Heart left ventricle (tissue), 16 donors: ENCODE data around the gene TALDO1. TPM values are rescaled to one million over a fixed set of nuclear protein-coding genes. Genes with fewer than 3 reads are reported as not detected.

ENCODE experiments used
- ATAC-seq, 4 donors: fragments of 200-7000 bp; cut with Tn5 transposase; one replicate each; pipeline ENCODE4 v1.9.1; 2020 to 2022; ENCODE audit warnings: moderate library complexity in 4 of 4, mild to moderate bottlenecking in 3 of 4, moderate number of reproducible peaks in 1 of 4
- DNase-seq, 5 donors: peaks; one replicate each; pipeline ENCODE4 v3.0.0-alpha.2; 2020
- H3K27ac ChIP-seq, 12 donors: fragments of 200-600 bp; sonication (generic) in 4 of 12; one replicate each; pipeline versions ENCODE4 v1.5.0 to v1.8.0; 2016 to 2022; ENCODE audit warnings: mild to moderate bottlenecking in 2 of 12
- H3K27me3 ChIP-seq, 9 donors: fragments of 200-600 bp; sonication (generic) in 2 of 9; one replicate each; pipeline versions ENCODE4 v1.5.1 to v1.8.0; 2016 to 2022; ENCODE audit warnings: mild to moderate bottlenecking in 3 of 9
- H3K36me3 ChIP-seq, 9 donors: fragments of 200-600 bp; sonication (generic) in 2 of 9; one replicate each; pipeline versions ENCODE4 v1.5.0 to v1.8.0; 2018 to 2022; ENCODE audit warnings: mild to moderate bottlenecking in 2 of 9
- H3K4me1 ChIP-seq, 12 donors: fragments of 200-600 bp; sonication (generic) in 4 of 12; one replicate each; pipeline versions ENCODE4 v1.5.0 to v1.8.0; 2016 to 2022; ENCODE audit warnings: mild to moderate bottlenecking in 3 of 12
- H3K4me3 ChIP-seq, 12 donors: fragments of 200-600 bp; sonication (generic) in 4 of 12; one replicate each; pipeline versions ENCODE4 v1.5.0 to v1.8.0; 2017 to 2022; ENCODE audit warnings: mild to moderate bottlenecking in 9 of 12, moderate library complexity in 4 of 12
- H3K9me3 ChIP-seq, 12 donors: fragments of 200-600 bp; sonication (generic) in 4 of 12; one replicate each; pipeline versions ENCODE4 v1.5.0 to v1.8.0; 2016 to 2022; ENCODE audit warnings: mild to moderate bottlenecking in 1 of 12
- CTCF ChIP-seq, 12 donors: fragments of 200-600 bp; sonication (generic) in 4 of 12; IDR thresholded peaks; one replicate each; pipeline versions ENCODE4 v1.5.0 to v1.8.0; 2018 to 2022; ENCODE audit warnings: antibody characterized with exemption in 12 of 12, mild to moderate bottlenecking in 5 of 12
- POLR2A ChIP-seq, 2 donors: fragments of 450-650 bp; IDR thresholded peaks; one replicate each; pipeline ENCODE4 v1.6.1; 2017; ENCODE audit warnings: antibody characterized with exemption in 2 of 2, mild to moderate bottlenecking in 2 of 2, moderate library complexity in 2 of 2
- WGBS, 4 donors: extraction: QIAGEN DNeasy Blood & Tissue Kit in 2 of 4; methylation state at CpG; one replicate each; pipeline versions ENCODE4 v1.1.5 to v1.1.7; 2013 to 2018; 5-methylcytosine and 5-hydroxymethylcytosine counted together
- intact Hi-C, 10 donors: fragments of 100-400 bp; cut with DNase I; formaldehyde crosslinking; loops; one replicate each; pipeline versions ENCODE4 v1.11.1 to v1.14.2; 2022
- polyA plus RNA-seq, 2 donors: library from polyadenylated mRNA; stranded (reverse); fragments of 200-250 nt; gene quantifications; one replicate each; pipeline ENCODE4 v1.2.3, GENCODE V29; 2013
- total RNA-seq, 9 donors: library from RNA; depleted of rRNA in 2 of 9; stranded (reverse); fragments of >200 nt in 2 of 9; fragmentation: NEBNext Ultra II Directional in 3 of 9; extraction: Animal tissue kit (Norgen Biotek cat#: 25700) in 3 of 9; gene quantifications; one replicate each; pipeline versions ENCODE4 v1.1.0 to v1.2.4, GENCODE V29; 2016 to 2023
- donor health status: ischemic (EF 13 %, LVEDD 7.1; RV severe dilation, severe dysfunction).
- donor health status: healthy with polysubstance abuse.
- donor health status: DM: no; HTN: yes; CAD: no.
- donor health status: DM: no; HTN: no; CAD: no.
- donor health status: ischemic (EF 25% LVEDD 6.9; RV normal size, moderate dysfunction).
- donor health status: ischemic (EF 25% LVEDD 5.7; RV mildly dilated, moderate dysfunction).
- donor health status: healthy.
- donor health status: DM: yes; HTN: yes; CAD: no.
- donor health status: ischemic (EF 35%, LVEDD 5.7; RV mildly dilated, moderate dysfunction).
- donor health status: nonischemic (EF 11% LVEDD 7.7; RV severe dilation, severe dysfunction).
- donor health status: DM: yes; HTN: yes; CAD: no.
- donor health status: PGD.
- donor health status: ischemic (EF 29% LVEDD 5.4; RV normal size, mild dysfunction).
- donor health status: nonischemic (EF 23%, LVEDD 6.1; RV moderate dilation, normal function).

TALDO1 gene
- total and polyA plus RNA-seq, 11 donors = 66.9 to 145 (median 105) TPM

GRCh38 chr11:709109-709997, 37.9 kb upstream of the TALDO1 start:
- TF ChIP-seq POLR2A (IDR thresholded peaks at IDR 0.05) = no peak
- H3K27me3 ChIP-seq = peaks cover 0 to 62% (median 18%) of the 10 kb centered on the region in 9 donors
- DNase-seq = peak in 1 of 5 donors; percentile 58
- peaks cover 0 to 38% (median 15%) of the 10 kb centered on the region in 12 donors for H3K4me1 ChIP-seq
- no peak for ATAC-seq
- no peak overlapping the region for H3K4me3 ChIP-seq
- WGBS, 4 donors = 67 to 75% (median 70%) methylated on average over 17 to 27 of the region's 27 CpGs
- H3K27ac ChIP-seq = no peak overlapping the region
- H3K36me3 ChIP-seq = peaks cover 0 to 4% (median 0%) of the 10 kb centered on the region in 9 donors
- intact Hi-C loops = no loop called here
- H3K9me3 ChIP-seq = no peaks in the 10 kb centered on the region

GRCh38 chr11:714436-714835, 32.8 kb upstream of the TALDO1 start:
- Histone ChIP-seq H3K4me3 (no peak overlapping the region), H3K4me1 (peaks cover 0 to 8% (median 0%) of the 10 kb centered on the region in 12 donors), H3K9me3 (peaks cover 0 to 8% (median 0%) of the 10 kb centered on the region in 12 donors), H3K27ac (no peak overlapping the region), H3K36me3 (no peaks in the 10 kb centered on the region), H3K27me3 (peaks cover 0 to 31% (median 4%) of the 10 kb centered on the region in 9 donors)
- 93 to 98% (median 96%) methylated on average over 6 of the region's 6 CpGs for WGBS, 4 donors
- ATAC-seq (no peak), DNase-seq (no peak)
- TF ChIP-seq POLR2A (IDR thresholded peaks at IDR 0.05) (no peak), CTCF (IDR thresholded peaks at IDR 0.05) (no peak)
- intact Hi-C loops = no loop called here

GRCh38 chr11:719214-720016, 27.8 kb upstream of the TALDO1 start:
- DNase-seq (peak in 2 of 5 donors; percentile 20 to 37), ATAC-seq (no peak)
- H3K9me3 ChIP-seq = peaks cover 0 to 8% (median 0%) of the 10 kb centered on the region in 12 donors
- peaks cover 0 to 18% (median 6%) of the 10 kb centered on the region in 12 donors for H3K4me1 ChIP-seq
- WGBS, 4 donors = 80 to 84% (median 81%) methylated on average over 30 to 34 of the region's 34 CpGs
- no peak overlapping the region for H3K4me3 ChIP-seq
- H3K27ac ChIP-seq = no peak overlapping the region
- peaks cover 19 to 49% (median 37%) of the 10 kb centered on the region in 9 donors for H3K27me3 ChIP-seq
- no peak for TF ChIP-seq POLR2A (IDR thresholded peaks at IDR 0.05)
- no peak for TF ChIP-seq CTCF (IDR thresholded peaks at IDR 0.05)
- intact Hi-C loops = loop anchor here in 5 of 10 donors (5.0 to 10.0 kb wide), 3 partner anchors 55 to 162 kb away; no protein-coding TSS in a partner anchor
- no peaks in the 10 kb centered on the region for H3K36me3 ChIP-seq

GRCh38 chr11:720017-720641, 27.1 kb upstream of the TALDO1 start:
- Histone ChIP-seq H3K27me3 (peaks cover 25 to 56% (median 43%) of the 10 kb centered on the region in 9 donors), H3K4me3 (peak overlapping the region in 4 of 12 donors; percentile 2 to 34 (median 14)), H3K36me3 (no peaks in the 10 kb centered on the region)

More at GRCh38 chr11:720017-720641, 27.1 kb upstream of the TALDO1 start:
- Histone ChIP-seq H3K9me3 (peaks cover 0 to 5% (median 0%) of the 10 kb centered on the region in 12 donors), H3K4me1 (peaks cover 0 to 18% (median 6%) of the 10 kb centered on the region in 12 donors), H3K27ac (no peak overlapping the region)
- intact Hi-C loops = loop anchor here in 5 of 10 donors (5.0 to 10.0 kb wide), 3 partner anchors 55 to 163 kb away; no protein-coding TSS in a partner anchor
- no peak for TF ChIP-seq POLR2A (IDR thresholded peaks at IDR 0.05)
- no peak for TF ChIP-seq CTCF (IDR thresholded peaks at IDR 0.05)
- DNase-seq (peak in 1 of 5 donors; percentile 20), ATAC-seq (no peak)
- WGBS, 4 donors = 56 to 76% (median 62%) methylated on average over 20 to 35 of the region's 35 CpGs
